ENCODE data around the gene MGAT5.

The MGAT5 gene

GRCh38 chr2:134440336-134440909 lies 186.6 kb downstream of the MGAT5 start:
- in situ Hi-C loops (cut with HindIII; ENCODE audit: low pct_ligation_motif_present, low pct_unique_long_range_greater_than_20kb, low sequenced_read_pairs), result no loop called here

GRCh38 chr2:134441153-134441863 lies 187.4 kb downstream of the MGAT5 start:
- in situ Hi-C loops (cut with HindIII; ENCODE audit: low pct_ligation_motif_present, low pct_unique_long_range_greater_than_20kb, low sequenced_read_pairs), result no loop called here
- no peak for DNase-seq

More at GRCh38 chr2:134440336-134440909, 186.6 kb downstream of the MGAT5 start:
- no peak for DNase-seq

GRCh38 chr2:134443814-134444480 lies 190.1 kb downstream of the MGAT5 start:
- DNase-seq, result no peak
- in situ Hi-C loops (cut with HindIII; ENCODE audit: low pct_ligation_motif_present, low pct_unique_long_range_greater_than_20kb, low sequenced_read_pairs), result no loop called here

DNA sequence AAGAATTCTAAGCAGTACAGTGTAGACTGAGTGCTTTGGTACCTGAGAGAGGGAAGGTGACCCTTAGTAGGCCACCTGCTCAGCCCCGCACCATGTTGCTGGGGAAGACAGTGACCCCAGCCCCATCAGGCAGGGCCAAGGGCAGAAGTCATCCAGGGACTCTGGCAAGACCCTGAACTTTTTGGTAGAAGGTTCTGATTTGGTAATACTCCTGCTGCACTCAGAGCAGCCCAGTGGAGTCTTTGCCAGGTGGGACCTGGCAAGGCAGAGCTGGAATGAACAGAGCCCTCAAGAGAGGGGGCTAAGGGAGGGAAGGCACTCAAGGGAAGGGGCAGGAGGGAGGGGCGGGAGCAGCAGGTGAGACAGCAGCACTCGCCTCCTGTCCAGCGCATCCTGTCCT lies 191.2 kb downstream of the MGAT5 start:
- DNase-seq, result no peak
- in situ Hi-C loops (cut with HindIII; ENCODE audit: low pct_ligation_motif_present, low pct_unique_long_range_greater_than_20kb, low sequenced_read_pairs), result no loop called here

DNA sequence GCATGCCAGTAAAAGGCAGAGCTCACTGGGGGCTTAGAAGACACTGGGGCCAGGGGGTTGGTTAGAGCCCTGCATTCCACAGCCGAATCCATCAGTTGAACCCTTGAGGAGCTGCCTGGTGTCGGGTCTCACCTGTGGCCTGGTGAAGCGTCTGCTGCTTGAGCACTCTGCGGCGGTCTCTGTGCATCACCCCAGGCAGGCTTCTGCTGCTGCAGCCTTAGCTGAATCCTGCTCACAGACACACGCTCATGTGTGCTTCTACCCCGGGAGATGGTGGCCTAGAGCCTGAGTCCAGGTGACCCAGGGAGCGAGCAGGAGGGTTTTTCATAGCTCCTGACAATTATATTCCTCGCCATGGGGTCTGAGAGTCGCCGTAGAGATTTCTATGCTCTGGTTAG lies 192.1 kb downstream of the MGAT5 start:
- in situ Hi-C loops (cut with HindIII; ENCODE audit: low pct_ligation_motif_present, low pct_unique_long_range_greater_than_20kb, low sequenced_read_pairs), result no loop called here
- no peak for DNase-seq

- peak; percentile 32 for DNase-seq
Measured at GRCh38 chr2:134446383-134447017, 192.6 kb downstream of the MGAT5 start.

GRCh38 chr2:134447669-134448068 lies 193.8 kb downstream of the MGAT5 start:
- DNase-seq, result no peak
- in situ Hi-C loops (cut with HindIII; ENCODE audit: low pct_ligation_motif_present, low pct_unique_long_range_greater_than_20kb, low sequenced_read_pairs), result no loop called here

More at GRCh38 chr2:134446383-134447017, 192.6 kb downstream of the MGAT5 start:
- in situ Hi-C loops (cut with HindIII; ENCODE audit: low pct_ligation_motif_present, low pct_unique_long_range_greater_than_20kb, low sequenced_read_pairs), result no loop called here

DNA sequence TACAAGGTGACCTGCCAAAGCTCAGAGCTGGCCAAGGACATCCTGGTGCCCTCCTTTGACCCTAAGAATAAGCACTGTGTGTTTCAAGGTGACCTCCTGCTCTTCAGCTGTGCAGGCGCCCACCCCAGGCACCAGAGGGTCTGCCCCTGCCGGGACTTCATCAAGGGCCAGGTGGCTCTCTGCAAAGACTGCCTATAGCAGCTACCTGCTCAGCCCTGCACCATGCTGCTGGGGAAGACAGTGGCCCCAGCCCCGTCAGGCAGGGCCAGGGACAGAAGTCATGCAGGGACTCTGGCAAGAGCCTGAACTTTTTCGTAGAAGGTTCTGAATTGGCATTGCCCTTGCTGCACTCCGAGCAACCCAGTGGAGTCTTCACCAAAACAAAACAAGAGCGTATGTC lies 194.8 kb downstream of the MGAT5 start:
- no peak for DNase-seq
- in situ Hi-C loops (cut with HindIII; ENCODE audit: low pct_ligation_motif_present, low pct_unique_long_range_greater_than_20kb, low sequenced_read_pairs), result no loop called here

DNA sequence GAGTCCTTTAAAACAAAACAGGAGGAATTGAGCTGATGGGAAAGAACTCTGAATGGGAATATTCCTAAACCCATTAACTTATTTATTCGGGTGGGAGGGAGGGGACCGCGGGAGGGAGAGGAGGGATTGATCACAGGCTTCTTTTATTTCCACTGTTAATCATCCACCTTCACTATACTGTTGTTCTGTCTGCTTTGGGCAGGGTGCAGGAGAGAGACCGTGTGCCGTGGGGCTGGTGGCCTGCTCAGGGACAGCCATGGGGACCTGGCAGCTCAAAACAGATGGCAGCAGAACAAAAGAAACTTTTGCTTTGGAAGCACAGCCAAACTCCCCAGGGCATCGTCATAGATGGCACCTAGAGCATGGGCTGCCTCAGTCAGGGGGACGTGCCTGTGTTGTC lies 195.3 kb downstream of the MGAT5 start:
- in situ Hi-C loops (cut with HindIII; ENCODE audit: low pct_ligation_motif_present, low pct_unique_long_range_greater_than_20kb, low sequenced_read_pairs), result no loop called here
- DNase-seq, result no peak

GRCh38 chr2:134449751-134450513 lies 196.1 kb downstream of the MGAT5 start:
- DNase-seq, result no peak
- in situ Hi-C loops (cut with HindIII; ENCODE audit: low pct_ligation_motif_present, low pct_unique_long_range_greater_than_20kb, low sequenced_read_pairs), result loop anchor here (25.0 kb wide), 1 partner anchor 437 kb away; no protein-coding TSS in a partner anchor

DNA sequence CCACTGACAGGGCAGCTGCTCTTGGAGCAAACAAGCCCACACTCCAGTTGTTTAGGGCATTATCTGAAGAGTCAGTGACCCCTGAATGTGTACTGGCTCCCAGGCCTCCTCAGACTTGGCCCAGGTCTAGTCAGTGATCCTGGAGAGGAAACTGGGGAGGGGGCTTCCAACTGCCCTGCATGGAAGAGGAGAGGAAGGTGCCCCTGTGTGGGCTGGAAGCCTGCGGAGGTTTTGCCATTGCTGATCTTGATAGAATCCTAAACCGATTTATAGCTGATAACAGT lies 197.4 kb downstream of the MGAT5 start:
- in situ Hi-C loops (cut with HindIII; ENCODE audit: low pct_ligation_motif_present, low pct_unique_long_range_greater_than_20kb, low sequenced_read_pairs), result loop anchor here (25.0 kb wide), 1 partner anchor 436 kb away; no protein-coding TSS in a partner anchor
- no peak for DNase-seq

DNA sequence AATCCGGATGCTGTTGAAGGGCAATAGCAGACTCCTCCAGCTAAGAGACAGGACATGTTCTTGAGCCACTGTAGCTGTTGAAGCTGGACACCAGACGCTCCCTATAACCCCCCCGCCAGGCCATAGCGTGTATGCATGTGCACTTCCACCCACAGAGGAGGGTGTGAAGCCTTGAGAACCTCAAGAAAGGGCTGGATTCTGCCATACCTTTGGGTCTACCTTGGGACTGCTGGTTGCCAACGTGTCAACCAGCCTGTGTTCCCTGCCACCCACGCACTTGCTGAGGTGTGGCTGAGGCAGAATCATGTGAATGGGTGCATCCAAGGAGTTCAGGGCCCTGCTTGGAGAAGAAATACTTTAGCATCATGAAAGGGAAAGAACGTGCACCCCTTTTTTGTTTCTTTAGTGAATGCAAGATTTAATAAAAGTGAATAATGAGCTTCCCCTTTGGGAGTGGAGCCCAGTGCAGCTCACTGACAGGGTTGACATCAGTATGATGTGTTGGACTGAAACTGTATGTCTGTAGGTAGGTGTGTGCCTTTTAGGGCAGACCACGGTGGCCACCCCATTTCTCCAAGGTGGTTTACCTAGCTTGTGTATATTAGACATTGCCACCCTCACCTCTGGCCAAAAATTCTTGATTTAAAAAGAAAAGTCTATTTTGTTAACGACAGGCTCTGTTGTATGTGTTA lies 198.3 kb downstream of the MGAT5 start:
- in situ Hi-C loops (cut with HindIII; ENCODE audit: low pct_ligation_motif_present, low pct_unique_long_range_greater_than_20kb, low sequenced_read_pairs), result loop anchor here (25.0 kb wide), 1 partner anchor 435 kb away; no protein-coding TSS in a partner anchor

GRCh38 chr2:134453476-134453875 lies 199.6 kb downstream of the MGAT5 start:
- in situ Hi-C loops (cut with HindIII; ENCODE audit: low pct_ligation_motif_present, low pct_unique_long_range_greater_than_20kb, low sequenced_read_pairs), result loop anchor here (25.0 kb wide), 1 partner anchor 434 kb away; no protein-coding TSS in a partner anchor
- no peak for DNase-seq

More for the DNA sequence above, 198.3 kb downstream of the MGAT5 start:
- no peak for DNase-seq

DNA sequence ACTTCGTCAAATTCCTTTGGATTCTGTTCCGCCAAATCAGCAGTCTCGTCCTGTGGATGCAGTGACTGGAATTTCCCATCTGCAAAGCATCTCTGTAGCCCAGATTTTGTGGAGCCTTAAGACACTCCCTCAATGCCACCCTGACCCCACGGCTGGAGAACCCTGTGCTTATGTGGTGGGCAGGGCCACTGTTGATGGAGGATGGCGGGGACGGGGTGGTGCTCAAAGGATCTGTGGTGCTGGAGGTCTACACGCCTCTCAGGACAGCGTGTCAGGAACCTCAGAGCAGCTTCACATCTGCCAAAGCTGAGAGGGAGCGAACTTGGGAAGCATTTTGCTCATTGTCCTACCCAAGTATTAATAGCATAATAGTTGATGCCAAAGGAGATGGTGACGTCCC lies 200.1 kb downstream of the MGAT5 start:
- no peak for DNase-seq
- in situ Hi-C loops (cut with HindIII; ENCODE audit: low pct_ligation_motif_present, low pct_unique_long_range_greater_than_20kb, low sequenced_read_pairs), result loop anchor here (25.0 kb wide), 1 partner anchor 433 kb away; no protein-coding TSS in a partner anchor

GRCh38 chr2:134454426-134454825 lies 200.6 kb downstream of the MGAT5 start:
- in situ Hi-C loops (cut with HindIII; ENCODE audit: low pct_ligation_motif_present, low pct_unique_long_range_greater_than_20kb, low sequenced_read_pairs), result loop anchor here (25.0 kb wide), 1 partner anchor 433 kb away; no protein-coding TSS in a partner anchor
- DNase-seq, result no peak

GRCh38 chr2:134454931-134455330 lies 201.1 kb downstream of the MGAT5 start:
- in situ Hi-C loops (cut with HindIII; ENCODE audit: low pct_ligation_motif_present, low pct_unique_long_range_greater_than_20kb, low sequenced_read_pairs), result loop anchor here (25.0 kb wide), 1 partner anchor 432 kb away; no protein-coding TSS in a partner anchor
- no peak for DNase-seq

GRCh38 chr2:134455426-134455825 lies 201.6 kb downstream of the MGAT5 start:
- DNase-seq, result no peak
- in situ Hi-C loops (cut with HindIII; ENCODE audit: low pct_ligation_motif_present, low pct_unique_long_range_greater_than_20kb, low sequenced_read_pairs), result loop anchor here (25.0 kb wide), 1 partner anchor 432 kb away; no protein-coding TSS in a partner anchor

- in situ Hi-C loops (cut with HindIII; ENCODE audit: low pct_ligation_motif_present, low pct_unique_long_range_greater_than_20kb, low sequenced_read_pairs), result loop anchor here (25.0 kb wide), 1 partner anchor 430 kb away; no protein-coding TSS in a partner anchor
- no peak for DNase-seq
Measured at GRCh38 chr2:134457353-134457752, 203.5 kb downstream of the MGAT5 start.

All from ACHN (cell line).